ENCODE data around the gene CRTC2. TPM values are rescaled to one million over a fixed set of nuclear protein-coding genes. Genes with fewer than 3 reads are reported as not detected.

The CRTC2 gene
- polyA plus RNA-seq, 1 donor from 2014 or later: 12.1 TPM

DNA sequence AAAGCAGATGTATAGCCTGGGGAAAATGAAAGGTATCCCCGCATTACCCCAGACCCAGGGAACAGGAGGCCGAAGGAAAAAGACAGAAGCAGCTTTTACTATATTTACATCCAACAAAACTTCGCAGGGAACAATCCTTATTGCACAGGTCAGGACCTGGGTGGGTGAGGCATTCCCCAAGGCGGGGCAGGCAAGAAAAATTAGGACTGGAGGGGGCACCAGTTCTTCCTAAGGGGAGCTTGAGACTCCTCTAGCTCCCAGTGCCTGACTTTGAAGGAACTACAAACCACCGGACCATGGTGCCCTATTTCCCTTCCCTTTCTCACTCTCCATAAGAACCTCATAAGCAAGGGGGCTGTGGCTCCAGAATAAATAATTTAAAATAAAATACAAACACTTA, 29.0 kb downstream of the CRTC2 start:
- H3K9me3 ChIP-seq (ENCODE audit: low read length): no peaks in the 10 kb centered on the region
- H3F3A ChIP-seq (ENCODE audit: insufficient read depth, low read length, poor library complexity, severe bottlenecking): no peaks in the 10 kb centered on the region
- H3K9ac ChIP-seq (ENCODE audit: low read length): no peak overlapping the region
- H3K79me2 ChIP-seq (replicated peaks; ENCODE audit: insufficient read depth, low read length): no peaks in the 10 kb centered on the region
- H3K4me2 ChIP-seq (ENCODE audit: low read length): no peak overlapping the region
- no peak overlapping the region for H3K4me3 ChIP-seq (ENCODE audit: low read length)
- H2AFZ ChIP-seq (ENCODE audit: low read depth, low read length): no peak overlapping the region
- H3K27ac ChIP-seq (ENCODE audit: low read length): no peak overlapping the region
- H3K27me3 ChIP-seq (ENCODE audit: insufficient read depth, low read depth, low read length): no peaks in the 10 kb centered on the region
- TF ChIP-seq EZH2 (IDR thresholded peaks at IDR 0.05; ENCODE audit: borderline replicate concordance, insufficient read depth, low read length, poor library complexity, severe bottlenecking) (no peak), TAF1 (IDR thresholded peaks at IDR 0.05; ENCODE audit: low read depth) (no peak), POLR2AphosphoS5 (IDR thresholded peaks at IDR 0.05) (no peak), SMC3 (conservative IDR thresholded peaks at IDR 0.05; ENCODE audit: poor library complexity) (no peak), RAD21 (conservative IDR thresholded peaks at IDR 0.05) (no peak), EP300 (conservative IDR thresholded peaks at IDR 0.05; ENCODE audit: poor library complexity, severe bottlenecking) (no peak), MXI1 (conservative IDR thresholded peaks at IDR 0.05; ENCODE audit: poor library complexity, severe bottlenecking) (no peak)
- TF ChIP-seq, protein P1, sequence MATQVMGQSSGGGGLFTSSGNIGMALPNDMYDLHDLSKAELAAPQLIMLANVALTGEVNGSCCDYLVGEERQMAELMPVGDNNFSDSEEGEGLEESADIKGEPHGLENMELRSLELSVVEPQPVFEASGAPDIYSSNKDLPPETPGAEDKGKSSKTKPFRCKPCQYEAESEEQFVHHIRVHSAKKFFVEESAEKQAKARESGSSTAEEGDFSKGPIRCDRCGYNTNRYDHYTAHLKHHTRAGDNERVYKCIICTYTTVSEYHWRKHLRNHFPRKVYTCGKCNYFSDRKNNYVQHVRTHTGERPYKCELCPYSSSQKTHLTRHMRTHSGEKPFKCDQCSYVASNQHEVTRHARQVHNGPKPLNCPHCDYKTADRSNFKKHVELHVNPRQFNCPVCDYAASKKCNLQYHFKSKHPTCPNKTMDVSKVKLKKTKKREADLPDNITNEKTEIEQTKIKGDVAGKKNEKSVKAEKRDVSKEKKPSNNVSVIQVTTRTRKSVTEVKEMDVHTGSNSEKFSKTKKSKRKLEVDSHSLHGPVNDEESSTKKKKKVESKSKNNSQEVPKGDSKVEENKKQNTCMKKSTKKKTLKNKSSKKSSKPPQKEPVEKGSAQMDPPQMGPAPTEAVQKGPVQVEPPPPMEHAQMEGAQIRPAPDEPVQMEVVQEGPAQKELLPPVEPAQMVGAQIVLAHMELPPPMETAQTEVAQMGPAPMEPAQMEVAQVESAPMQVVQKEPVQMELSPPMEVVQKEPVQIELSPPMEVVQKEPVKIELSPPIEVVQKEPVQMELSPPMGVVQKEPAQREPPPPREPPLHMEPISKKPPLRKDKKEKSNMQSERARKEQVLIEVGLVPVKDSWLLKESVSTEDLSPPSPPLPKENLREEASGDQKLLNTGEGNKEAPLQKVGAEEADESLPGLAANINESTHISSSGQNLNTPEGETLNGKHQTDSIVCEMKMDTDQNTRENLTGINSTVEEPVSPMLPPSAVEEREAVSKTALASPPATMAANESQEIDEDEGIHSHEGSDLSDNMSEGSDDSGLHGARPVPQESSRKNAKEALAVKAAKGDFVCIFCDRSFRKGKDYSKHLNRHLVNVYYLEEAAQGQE (IDR thresholded peaks at IDR 0.05; ENCODE audit: borderline replicate concordance): no peak
- TF ChIP-seq, protein P2, sequence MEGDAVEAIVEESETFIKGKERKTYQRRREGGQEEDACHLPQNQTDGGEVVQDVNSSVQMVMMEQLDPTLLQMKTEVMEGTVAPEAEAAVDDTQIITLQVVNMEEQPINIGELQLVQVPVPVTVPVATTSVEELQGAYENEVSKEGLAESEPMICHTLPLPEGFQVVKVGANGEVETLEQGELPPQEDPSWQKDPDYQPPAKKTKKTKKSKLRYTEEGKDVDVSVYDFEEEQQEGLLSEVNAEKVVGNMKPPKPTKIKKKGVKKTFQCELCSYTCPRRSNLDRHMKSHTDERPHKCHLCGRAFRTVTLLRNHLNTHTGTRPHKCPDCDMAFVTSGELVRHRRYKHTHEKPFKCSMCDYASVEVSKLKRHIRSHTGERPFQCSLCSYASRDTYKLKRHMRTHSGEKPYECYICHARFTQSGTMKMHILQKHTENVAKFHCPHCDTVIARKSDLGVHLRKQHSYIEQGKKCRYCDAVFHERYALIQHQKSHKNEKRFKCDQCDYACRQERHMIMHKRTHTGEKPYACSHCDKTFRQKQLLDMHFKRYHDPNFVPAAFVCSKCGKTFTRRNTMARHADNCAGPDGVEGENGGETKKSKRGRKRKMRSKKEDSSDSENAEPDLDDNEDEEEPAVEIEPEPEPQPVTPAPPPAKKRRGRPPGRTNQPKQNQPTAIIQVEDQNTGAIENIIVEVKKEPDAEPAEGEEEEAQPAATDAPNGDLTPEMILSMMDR (IDR thresholded peaks at IDR 0.05; ENCODE audit: poor library complexity, severe bottlenecking): no peak
- H4K20me1 ChIP-seq (ENCODE audit: insufficient read depth): no peaks in the 10 kb centered on the region
- H3K9me2 ChIP-seq (ENCODE audit: insufficient read depth, low read length): no peaks in the 10 kb centered on the region
- no peaks in the 10 kb centered on the region for H3K36me3 ChIP-seq (ENCODE audit: insufficient read depth, low read length)

DNA sequence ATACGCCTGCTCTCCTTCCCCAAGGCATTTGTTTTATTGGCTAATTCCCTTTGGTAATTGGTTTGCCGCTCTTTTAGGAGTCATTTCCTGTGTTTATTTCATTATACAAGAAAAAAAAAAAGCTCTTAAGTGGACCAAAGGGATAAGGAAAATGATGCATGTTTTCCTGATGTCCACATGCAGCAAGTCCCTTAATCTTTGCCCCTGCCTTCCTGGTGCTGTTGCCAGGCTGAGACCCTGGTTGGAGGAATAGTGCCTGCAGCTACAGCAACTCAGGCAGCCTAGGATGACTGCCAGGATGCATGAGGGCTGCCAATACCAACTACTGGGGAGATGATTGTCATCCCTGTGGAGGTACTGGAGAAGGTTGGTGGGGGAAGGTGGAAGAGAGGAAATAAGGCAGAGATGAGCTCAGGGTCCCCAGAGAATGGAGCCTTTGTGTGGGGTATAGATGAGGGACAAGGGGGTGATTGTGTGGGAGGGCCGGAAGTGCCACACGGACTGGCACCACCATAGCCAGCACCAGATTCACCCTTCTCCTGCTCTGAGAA, 29.5 kb downstream of the CRTC2 start:
- Histone ChIP-seq H2AFZ (ENCODE audit: low read depth, low read length) (no peak overlapping the region), H3K79me2 (replicated peaks; ENCODE audit: insufficient read depth, low read length) (no peaks in the 10 kb centered on the region), H3F3A (ENCODE audit: insufficient read depth, low read length, poor library complexity, severe bottlenecking) (no peaks in the 10 kb centered on the region), H3K9me2 (ENCODE audit: insufficient read depth, low read length) (no peaks in the 10 kb centered on the region), H3K4me3 (ENCODE audit: low read length) (no peak overlapping the region), H3K27me3 (ENCODE audit: insufficient read depth, low read depth, low read length) (no peaks in the 10 kb centered on the region), H4K20me1 (ENCODE audit: insufficient read depth) (no peaks in the 10 kb centered on the region), H3K36me3 (ENCODE audit: insufficient read depth, low read length) (no peaks in the 10 kb centered on the region), H3K9me3 (ENCODE audit: low read length) (no peaks in the 10 kb centered on the region), H3K4me2 (ENCODE audit: low read length) (no peak overlapping the region), H3K27ac (ENCODE audit: low read length) (no peak overlapping the region), H3K9ac (ENCODE audit: low read length) (no peak overlapping the region)
- no peak for TF ChIP-seq POLR2AphosphoS5 (IDR thresholded peaks at IDR 0.05)
- TF ChIP-seq MXI1 (conservative IDR thresholded peaks at IDR 0.05; ENCODE audit: poor library complexity, severe bottlenecking): no peak
- TF ChIP-seq, protein P1 (IDR thresholded peaks at IDR 0.05; ENCODE audit: borderline replicate concordance): no peak
- TF ChIP-seq SMC3 (conservative IDR thresholded peaks at IDR 0.05; ENCODE audit: poor library complexity): no peak
- TF ChIP-seq RAD21 (conservative IDR thresholded peaks at IDR 0.05): no peak
- TF ChIP-seq EP300 (conservative IDR thresholded peaks at IDR 0.05; ENCODE audit: poor library complexity, severe bottlenecking): no peak
- TF ChIP-seq, protein P2 (IDR thresholded peaks at IDR 0.05; ENCODE audit: poor library complexity, severe bottlenecking): no peak

Measured in neural cell (in vitro differentiated cells).